Bronchial epithelial cell (primary cell): ENCODE results near the gene NIPAL3. TPM values are rescaled to one million over a fixed set of nuclear protein-coding genes. Genes with fewer than 3 reads are reported as not detected.

Experiments used
- DNase-seq: peaks from one replicate; pipeline ENCODE4 v3.0.0-alpha.2; 2010; ENCODE audit warnings: low read depth
- FAIRE-seq: peaks from 2 replicates; lab custom pipeline; 2011; peaks lifted over from hg19 to GRCh38; lab: Jason Lieb, UNC
- H3K27me3 ChIP-seq: 2 replicates; pipeline ENCODE4 v1.5.1; 2011; ENCODE audit warnings: low read length; ENCODE audit not compliant: control insufficient read depth, insufficient read depth
- H3K36me3 ChIP-seq: 2 replicates; pipeline ENCODE4 v1.5.1; 2011; ENCODE audit warnings: low read length; ENCODE audit not compliant: control insufficient read depth, insufficient read depth
- H3K4me3 ChIP-seq: 2 replicates; pipeline ENCODE4 v1.5.1; 2011; ENCODE audit warnings: mild to moderate bottlenecking, low read depth, low read length, control low read depth
- CTCF ChIP-seq: IDR thresholded peaks from 2 replicates; pipeline ENCODE4 v1.5.1; 2011; ENCODE audit warnings: mild to moderate bottlenecking, moderate library complexity, low read length, control low read depth, inconsistent platforms; ENCODE audit not compliant: insufficient read depth, severe bottlenecking
- total RNA-seq: library from RNA; depleted of rRNA; stranded (reverse); fragments of >200 nt; gene quantifications from 2 replicates; pipeline ENCODE4 v1.2.1, GENCODE V29; 2014

Gene NIPAL3
- total RNA-seq, 1 donor from 2014 or later: 35.8 TPM

DNA sequence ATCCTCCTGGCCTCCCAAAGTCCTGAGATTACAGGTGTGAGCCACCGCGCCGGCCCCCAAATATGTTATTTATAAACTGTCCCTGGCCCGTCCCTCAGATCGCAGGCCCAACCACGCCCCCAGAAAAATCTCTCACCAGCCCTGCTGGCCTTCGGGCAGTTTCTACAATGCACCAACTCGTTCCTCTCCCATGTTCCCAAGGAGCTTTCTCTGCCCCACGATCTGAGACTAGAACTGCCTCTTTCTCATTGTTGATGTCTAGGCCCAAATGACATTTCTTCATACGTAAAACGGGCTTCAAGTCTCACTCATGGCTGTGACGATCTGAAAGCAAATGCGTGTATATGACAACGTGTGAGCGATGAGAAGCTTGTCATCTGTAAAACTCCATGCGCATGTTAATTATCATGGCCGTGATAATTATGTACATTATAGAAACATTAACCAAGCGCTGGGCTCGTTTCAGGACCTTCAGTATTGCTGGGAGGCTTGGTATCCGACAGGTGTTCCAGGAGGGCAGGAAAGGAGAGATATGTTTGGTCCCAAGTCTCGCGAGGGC is 748 bp upstream of the NIPAL3 start:
- Histone ChIP-seq H3K27me3 (no peaks in the 10 kb centered on the region), H3K4me3 (peak overlapping the region; percentile 22), H3K36me3 (peaks cover 3% of the 10 kb centered on the region)
- FAIRE-seq (no peak), DNase-seq (no peak)
- TF ChIP-seq CTCF: no peak

GRCh38 chr1:24415910-24416665 is 486 bp downstream of the NIPAL3 start:
- H3K27me3 ChIP-seq: no peaks in the 10 kb centered on the region
- peaks cover 3% of the 10 kb centered on the region for H3K36me3 ChIP-seq
- DNase-seq (peak; percentile 38), FAIRE-seq (no peak)
- no peak for TF ChIP-seq CTCF
- peak overlapping the region; percentile 43 for H3K4me3 ChIP-seq

GRCh38 chr1:24416666-24417391 is 1.2 kb downstream of the NIPAL3 start:
- no peak for TF ChIP-seq CTCF
- DNase-seq (peak; percentile 98), FAIRE-seq (no peak)
- Histone ChIP-seq H3K36me3 (peaks cover 8% of the 10 kb centered on the region), H3K4me3 (peak overlapping the region; percentile 43), H3K27me3 (no peaks in the 10 kb centered on the region)

DNA sequence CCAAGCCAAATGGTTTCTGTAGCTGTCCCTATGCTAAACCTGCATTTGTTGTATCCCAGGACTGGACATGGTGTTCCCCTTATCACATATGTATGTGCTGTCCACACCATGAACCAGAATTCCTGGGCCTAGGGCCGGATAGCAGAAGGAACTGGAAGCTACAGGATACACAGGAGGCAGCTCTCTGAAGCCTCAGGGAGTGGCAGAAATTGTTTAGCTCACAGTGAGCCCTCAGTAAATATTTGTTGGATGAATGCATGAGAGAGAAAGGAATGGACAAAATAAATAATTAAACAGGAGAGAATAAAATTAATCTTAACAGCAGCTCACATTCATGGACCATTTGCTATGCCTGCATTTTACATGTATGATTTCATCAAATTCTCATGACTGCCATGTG is 2.1 kb downstream of the NIPAL3 start:
- TF ChIP-seq CTCF: no peak

GRCh38 chr1:24418898-24419628 is 3.5 kb downstream of the NIPAL3 start:
- DNase-seq: peak; percentile 85
- TF ChIP-seq CTCF: no peak
- H3K27me3 ChIP-seq: no peaks in the 10 kb centered on the region
- no peak for FAIRE-seq
- H3K36me3 ChIP-seq: peaks cover 8% of the 10 kb centered on the region
- H3K4me3 ChIP-seq: no peak overlapping the region

More for the DNA sequence above, 2.1 kb downstream of the NIPAL3 start:
- Histone ChIP-seq H3K27me3 (no peaks in the 10 kb centered on the region), H3K4me3 (no peak overlapping the region), H3K36me3 (peaks cover 8% of the 10 kb centered on the region)
- no peak for FAIRE-seq
- DNase-seq: peak; percentile 55
